HL-60/S4 (cell line): ENCODE measurements around the gene PADI4.
"Not testable (repeated sequence)": the region's sequence is repeated elsewhere in the genome, so short reads cannot be mapped to it uniquely, and the experiment has no call there.

Source experiments
- in situ Hi-C: fragments of 300-500 bp; cut with MboI; formaldehyde crosslinking; loops from 2 replicates; pipeline ENCODE4 v1.14.3; 2022; ENCODE audit warnings: low sequenced_read_pairs

The PADI4 gene

GRCh38 chr1:17372955-17373354, 65.0 kb downstream of the PADI4 start:
- in situ Hi-C loops, result no loop called here

DNA sequence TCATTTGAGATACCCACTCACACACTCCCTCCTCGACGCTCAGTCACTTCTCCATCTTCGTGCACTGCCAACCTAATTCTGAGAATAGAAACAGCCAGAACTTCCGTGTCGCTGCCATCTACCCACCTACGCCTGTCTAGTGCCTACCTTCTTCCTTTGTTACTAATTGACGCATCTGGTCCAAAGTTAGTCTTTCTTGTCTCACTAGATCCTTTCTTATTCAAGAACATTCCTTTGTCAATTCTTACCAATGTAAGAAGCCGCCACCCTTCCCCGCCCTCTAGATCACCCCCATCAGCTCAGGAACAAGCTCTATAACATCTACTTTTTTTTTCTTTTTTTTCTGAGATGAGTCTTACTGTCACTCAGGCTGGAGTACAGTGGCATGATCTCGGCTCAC, 67.7 kb downstream of the PADI4 start:
- in situ Hi-C loops, result no loop called here

DNA sequence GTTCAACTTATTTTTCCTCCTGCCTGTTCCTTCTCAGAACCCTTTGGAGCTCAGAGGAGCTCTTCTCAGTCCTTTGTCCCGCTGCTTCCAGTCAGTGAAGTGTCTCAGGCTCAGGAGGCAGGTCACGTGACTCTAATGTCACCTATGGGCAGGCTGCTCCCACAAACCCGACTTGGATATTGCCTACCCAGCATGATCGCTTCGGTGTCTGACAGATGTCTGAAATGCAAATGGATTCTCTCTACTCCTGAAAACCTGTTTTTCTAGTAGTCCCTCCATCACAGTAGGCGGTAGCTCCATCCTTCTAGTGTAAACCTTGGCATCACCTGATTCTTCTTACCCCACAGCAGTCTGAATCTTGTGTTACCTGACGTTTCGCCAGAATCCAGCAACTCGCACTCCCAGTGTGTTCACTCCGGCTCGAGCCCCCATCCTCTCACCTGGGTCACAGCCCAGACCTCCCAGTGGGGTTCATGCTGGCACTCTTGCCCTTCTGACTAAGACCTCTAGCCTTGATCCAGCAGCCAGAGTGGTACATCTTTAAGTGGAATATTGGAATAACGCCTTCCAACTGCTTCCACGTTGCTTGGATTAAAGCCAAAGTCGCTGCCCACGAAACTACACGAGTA, 69.4 kb downstream of the PADI4 start:
- in situ Hi-C loops, result no loop called here

DNA sequence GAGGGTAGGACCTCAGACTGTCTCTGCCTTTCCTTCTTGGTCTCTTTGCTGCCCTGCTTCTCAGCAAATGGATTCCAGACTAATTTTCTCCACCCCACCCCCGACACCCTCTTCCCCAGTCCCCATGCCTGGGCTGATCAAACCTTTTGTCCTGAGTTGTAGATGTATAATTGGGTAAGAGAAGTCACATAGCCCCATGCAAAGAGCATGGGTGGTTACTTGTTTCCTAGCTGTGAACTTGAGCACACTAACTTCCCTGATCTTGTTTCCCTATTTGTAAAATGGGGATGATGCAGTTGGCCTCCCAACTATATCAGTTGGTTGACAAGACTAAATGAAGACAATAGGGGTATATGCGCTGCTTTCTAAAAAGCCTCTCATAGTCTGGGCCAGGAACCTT, 73.2 kb downstream of the PADI4 start:
- in situ Hi-C loops, result no loop called here

DNA sequence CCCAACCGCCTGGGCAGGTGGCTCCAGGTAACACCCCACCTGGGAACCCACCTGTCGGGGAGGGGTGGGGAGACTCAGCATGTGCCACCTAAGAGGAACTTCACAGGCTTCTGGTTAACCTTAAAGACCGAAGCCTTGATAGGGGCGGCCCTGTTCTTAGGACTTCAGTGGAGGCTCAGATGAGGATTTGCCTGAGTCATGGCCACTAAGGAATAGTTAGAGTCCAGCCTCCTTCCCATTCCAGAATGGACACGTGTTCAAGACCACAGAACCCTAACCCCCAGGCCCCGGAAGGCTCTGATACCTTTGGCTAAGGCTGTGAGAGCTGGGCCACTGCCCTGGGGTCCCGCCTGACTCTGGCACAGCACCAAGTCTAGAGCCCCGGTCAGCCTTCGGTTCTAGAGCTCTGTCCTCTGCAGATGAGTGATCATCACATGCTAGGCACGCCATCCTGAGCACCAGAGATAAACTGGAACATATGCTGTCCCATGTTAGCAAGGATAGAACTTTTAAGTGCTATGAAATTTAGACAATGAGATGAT, 84.3 kb downstream of the PADI4 start:
- in situ Hi-C loops, result no loop called here

DNA sequence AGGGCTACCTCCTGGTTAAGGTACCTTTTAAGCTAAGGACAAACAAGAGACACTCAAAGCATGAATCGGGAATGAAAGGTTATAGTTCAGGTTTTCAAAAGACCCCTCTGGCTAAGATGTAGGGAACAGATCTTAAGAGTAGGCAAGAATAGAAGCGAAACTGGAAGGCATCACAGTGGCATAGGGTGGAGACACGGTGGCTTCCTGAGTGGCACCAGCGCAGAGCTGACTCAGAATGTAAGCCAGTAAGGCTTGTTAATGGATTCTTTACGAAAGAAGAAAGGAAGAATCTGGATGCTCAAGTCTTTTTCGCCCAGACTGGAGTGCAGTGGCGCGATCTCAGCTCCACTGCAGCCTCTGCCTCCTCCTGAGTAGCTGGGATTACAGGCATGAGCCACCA, 85.2 kb downstream of the PADI4 start:
- in situ Hi-C loops, result no loop called here

GRCh38 chr1:17397910-17398695, 90.1 kb downstream of the PADI4 start:
- in situ Hi-C loops, result no loop called here

DNA sequence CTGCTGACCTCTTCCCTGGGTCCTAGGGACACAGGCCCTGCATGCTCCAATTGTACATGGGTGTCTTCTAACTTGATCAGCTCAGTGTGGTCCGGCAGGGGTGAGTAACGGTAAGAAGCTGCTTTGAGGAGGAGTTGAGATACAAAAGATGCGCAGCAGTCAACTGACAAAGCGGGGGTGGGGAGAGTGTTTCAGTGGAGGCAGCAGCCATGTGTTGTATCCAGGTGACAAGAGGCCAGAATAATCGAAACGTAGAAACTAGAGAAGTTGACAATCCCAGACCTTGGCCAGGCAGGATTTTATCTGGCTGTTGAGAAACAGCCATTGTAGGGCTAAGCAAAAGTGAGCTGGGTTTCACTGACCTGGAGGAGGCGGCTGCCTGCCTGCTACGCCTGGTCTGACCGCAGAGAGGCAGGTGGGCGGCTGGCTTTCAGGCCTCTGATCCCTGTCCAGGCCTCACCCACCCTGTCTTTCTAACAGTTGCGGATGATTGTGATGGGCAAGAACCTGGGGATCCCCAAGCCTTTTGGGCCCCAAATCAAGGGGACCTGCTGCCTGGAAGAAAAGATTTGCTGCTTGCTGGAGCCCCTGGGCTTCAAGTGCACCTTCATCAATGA, 92.8 kb downstream of the PADI4 start:
- in situ Hi-C loops, result no loop called here

DNA sequence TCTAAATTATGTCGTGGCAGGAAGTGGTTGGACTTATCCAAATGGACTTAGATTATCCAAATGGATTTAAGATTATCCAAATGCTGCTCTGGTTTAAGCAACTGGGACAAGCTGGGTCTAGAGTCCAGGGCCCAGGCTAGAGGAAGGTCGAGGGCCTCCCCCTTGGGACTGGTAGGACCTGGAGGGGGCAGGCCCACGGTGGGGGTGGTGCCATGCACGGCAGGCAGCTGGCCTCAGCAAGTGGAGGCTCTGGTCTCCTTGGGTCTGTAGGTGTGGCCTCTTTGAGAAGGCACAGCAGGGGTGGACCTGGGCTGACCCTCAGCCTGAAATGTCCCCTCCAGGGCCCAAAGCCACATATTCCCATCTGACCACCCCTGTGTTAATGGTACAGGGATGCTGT, 93.8 kb downstream of the PADI4 start:
- in situ Hi-C loops, result no loop called here

GRCh38 chr1:17403081-17403480, 95.1 kb downstream of the PADI4 start:
- in situ Hi-C loops, result no loop called here

- in situ Hi-C loops, result no loop called here
These were observed 96.2 kb downstream of the PADI4 start for GRCh38 chr1:17404034-17404684.

- in situ Hi-C loops, result no loop called here
These were observed 96.8 kb downstream of the PADI4 start for GRCh38 chr1:17404820-17405219.

DNA sequence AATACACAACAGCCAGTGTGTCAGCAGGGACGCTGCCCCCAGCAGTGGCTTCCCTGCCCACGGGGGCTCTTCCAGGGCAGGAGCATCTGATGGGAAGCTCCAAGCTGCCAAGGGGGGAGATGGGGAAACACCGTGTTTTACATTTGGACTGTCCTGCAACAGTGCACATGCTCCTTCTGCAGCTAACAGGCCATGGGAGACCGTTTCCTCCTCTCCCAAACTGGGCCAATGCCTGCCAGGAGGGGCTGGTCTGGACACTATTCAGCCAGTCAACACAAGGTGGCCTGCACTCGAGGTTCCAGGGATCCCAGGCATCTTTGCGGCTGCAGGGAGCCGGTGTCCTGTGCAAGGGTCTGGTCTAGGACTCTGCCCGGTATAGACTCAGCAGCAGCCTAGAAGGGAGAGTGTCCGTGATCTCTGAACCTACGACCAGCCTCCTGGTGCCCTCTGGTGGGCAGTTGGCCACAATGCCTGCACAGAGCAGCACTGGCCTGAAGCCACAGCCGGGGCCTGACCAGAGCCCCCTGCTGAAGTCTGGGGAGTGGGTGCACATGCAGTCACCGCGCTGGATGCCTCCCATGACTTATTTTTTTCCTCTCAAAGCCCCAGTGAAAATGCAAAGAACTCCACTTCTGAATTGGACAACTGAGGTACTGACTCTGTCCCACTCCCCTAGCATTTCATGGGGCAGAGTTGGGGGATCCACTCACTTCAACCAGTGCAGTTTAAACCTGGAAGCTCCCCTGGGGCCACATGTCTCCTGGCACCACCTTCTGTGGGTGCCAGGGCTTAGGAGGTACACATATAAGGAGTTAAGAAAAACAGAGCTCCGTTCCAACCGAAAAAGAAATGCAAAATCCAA, 98.1 kb downstream of the PADI4 start:
- in situ Hi-C loops, result no loop called here

GRCh38 chr1:17406760-17407475, 98.9 kb downstream of the PADI4 start:
- in situ Hi-C loops, result not testable (repeated sequence)

- in situ Hi-C loops, result not testable (repeated sequence)
These were observed 100.0 kb downstream of the PADI4 start for GRCh38 chr1:17407786-17408514.

GRCh38 chr1:17409391-17409811, 101.4 kb downstream of the PADI4 start:
- in situ Hi-C loops, result no loop called here

DNA sequence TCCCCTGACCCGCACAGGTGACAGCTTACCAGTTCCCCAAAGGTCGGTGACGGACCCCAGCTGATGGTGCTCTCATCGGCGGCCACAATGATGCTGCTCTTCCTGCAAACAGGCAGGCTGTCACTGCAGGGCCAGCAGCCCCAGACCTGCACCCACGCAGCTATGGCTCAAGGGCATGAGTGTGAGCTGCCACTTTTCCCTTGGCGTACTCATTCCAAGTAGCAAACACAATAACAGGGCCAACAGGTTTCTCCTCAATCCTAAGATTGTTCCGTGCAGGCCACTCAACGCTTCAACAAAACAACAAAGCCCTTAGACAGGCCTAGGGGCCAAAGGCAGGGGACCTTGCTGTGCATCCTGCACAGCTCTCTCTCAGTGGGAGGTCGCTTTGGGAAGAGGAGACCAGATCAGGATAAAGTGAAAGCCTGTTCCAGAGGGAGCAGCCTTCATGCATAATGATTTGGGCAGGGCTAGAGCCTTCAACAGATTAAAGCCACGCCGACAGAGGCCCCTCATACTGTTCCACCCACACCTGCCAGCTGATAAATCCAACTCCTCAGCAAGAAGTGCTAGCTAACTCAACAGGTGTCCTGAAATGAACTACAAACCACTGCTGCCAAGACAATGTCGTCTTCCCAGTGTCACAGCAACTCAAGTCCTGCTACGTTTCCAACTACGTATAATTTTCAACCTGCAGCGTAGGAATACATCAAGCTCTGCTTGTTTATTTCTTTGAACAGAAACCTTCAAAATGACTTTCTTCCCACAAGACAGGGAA, 104.3 kb downstream of the PADI4 start:
- in situ Hi-C loops, result no loop called here
